22Rv1 (cell line): Measurements from ENCODE around the gene GSX1.

Experiments used
- ZFX ChIP-seq: fragments of 450-650 bp; IDR thresholded peaks from 2 replicates; pipeline ENCODE4 v1.6.1; 2017; ENCODE audit warnings: antibody characterized with exemption, borderline replicate concordance
- TF ChIP-seq, protein P1 (sequence below): fragments of 450-650 bp; IDR thresholded peaks from 2 replicates; pipeline ENCODE4 v1.5.1; 2017; ENCODE audit warnings: mild to moderate bottlenecking

GRCh38 chr13:27808851-27809550 is 16.7 kb downstream of the GSX1 start:
- TF ChIP-seq, protein P1, sequence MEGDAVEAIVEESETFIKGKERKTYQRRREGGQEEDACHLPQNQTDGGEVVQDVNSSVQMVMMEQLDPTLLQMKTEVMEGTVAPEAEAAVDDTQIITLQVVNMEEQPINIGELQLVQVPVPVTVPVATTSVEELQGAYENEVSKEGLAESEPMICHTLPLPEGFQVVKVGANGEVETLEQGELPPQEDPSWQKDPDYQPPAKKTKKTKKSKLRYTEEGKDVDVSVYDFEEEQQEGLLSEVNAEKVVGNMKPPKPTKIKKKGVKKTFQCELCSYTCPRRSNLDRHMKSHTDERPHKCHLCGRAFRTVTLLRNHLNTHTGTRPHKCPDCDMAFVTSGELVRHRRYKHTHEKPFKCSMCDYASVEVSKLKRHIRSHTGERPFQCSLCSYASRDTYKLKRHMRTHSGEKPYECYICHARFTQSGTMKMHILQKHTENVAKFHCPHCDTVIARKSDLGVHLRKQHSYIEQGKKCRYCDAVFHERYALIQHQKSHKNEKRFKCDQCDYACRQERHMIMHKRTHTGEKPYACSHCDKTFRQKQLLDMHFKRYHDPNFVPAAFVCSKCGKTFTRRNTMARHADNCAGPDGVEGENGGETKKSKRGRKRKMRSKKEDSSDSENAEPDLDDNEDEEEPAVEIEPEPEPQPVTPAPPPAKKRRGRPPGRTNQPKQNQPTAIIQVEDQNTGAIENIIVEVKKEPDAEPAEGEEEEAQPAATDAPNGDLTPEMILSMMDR, result no peak
- TF ChIP-seq ZFX, result no peak
